GM21576 (cell line): Measurements from ENCODE around the gene BSG.
"Not testable (repeated sequence)": the region's sequence is repeated elsewhere in the genome, so short reads cannot be mapped to it uniquely, and the experiment has no call there.

ENCODE experiments used
- ATAC-seq: cut with Tn5 transposase; IDR thresholded peaks from one replicate; pipeline ENCODE4 v1.9.1; 2021; ENCODE audit warnings: mild to moderate bottlenecking, moderate library complexity; ENCODE audit not compliant: unreplicated experiment

Gene BSG

GRCh38 chr19:602391-603301, 30.2 kb downstream of the BSG start:
- ATAC-seq: no peak

DNA sequence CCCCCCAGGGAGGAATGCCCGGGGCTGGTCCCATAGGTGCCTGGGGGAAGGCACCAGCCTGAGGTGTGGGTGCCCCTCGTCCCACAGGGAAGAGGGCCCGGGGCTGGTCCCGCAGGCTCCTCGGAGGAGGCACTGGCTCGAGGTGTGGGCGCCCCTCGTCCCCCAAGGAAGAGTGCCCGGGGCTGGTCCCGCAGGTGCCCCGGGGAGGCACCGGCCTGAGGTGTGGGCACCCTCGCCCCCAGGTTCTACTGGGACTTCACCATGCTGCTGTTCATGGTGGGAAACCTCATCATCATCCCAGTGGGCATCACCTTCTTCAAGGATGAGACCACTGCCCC, 30.9 kb downstream of the BSG start:
- not testable (repeated sequence) for ATAC-seq

GRCh38 chr19:603779-604178, 31.4 kb downstream of the BSG start:
- ATAC-seq: not testable (repeated sequence)

- ATAC-seq: no peak
These were observed 32.0 kb downstream of the BSG start for GRCh38 chr19:604355-604754.

DNA sequence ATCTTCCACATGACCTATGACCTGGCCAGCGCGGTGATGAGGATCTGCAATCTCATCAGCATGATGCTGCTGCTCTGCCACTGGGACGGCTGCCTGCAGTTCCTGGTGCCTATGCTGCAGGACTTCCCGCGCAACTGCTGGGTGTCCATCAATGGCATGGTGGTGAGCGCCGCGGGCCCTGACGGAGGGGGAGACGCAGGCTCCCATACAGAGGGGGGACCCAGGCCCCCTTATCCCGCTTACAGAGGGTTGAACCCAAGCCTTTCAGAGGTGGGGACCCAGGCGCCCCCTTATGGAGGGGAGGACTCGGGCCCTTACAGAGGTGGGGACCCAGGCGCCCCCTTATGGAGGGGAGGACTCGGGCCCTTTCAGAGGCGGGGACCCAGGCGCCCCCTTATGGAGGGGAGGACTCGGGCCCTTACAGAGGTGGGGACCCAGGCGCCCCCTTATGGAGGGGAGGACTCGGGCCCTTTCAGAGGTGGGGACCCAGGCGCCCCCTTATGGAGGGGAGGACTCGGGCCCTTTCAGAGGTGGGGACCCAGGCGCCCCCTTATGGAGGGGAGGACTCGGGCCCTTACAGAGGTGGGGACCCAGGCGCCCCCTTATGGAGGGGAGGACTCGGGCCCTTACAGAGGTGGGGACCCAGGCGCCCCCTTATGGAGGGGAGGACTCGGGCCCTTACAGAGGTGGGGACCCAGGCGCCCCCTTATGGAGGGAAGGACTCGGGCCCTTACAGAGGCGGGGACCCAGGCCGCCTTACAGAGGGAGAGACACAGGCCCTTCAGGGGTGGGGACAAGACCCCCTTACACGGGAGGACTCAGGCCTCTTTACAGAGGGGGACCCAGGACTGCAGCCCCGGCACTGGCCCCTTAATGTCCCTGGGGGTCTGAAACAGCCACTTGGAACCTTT, 32.9 kb downstream of the BSG start:
- ATAC-seq: not testable (repeated sequence)

- ATAC-seq: no peak
These were observed 35.1 kb downstream of the BSG start for GRCh38 chr19:607301-608154.

- ATAC-seq: no peak
These were observed 36.0 kb downstream of the BSG start for GRCh38 chr19:608155-609003.

GRCh38 chr19:609004-609346, 36.6 kb downstream of the BSG start:
- ATAC-seq: no peak

DNA sequence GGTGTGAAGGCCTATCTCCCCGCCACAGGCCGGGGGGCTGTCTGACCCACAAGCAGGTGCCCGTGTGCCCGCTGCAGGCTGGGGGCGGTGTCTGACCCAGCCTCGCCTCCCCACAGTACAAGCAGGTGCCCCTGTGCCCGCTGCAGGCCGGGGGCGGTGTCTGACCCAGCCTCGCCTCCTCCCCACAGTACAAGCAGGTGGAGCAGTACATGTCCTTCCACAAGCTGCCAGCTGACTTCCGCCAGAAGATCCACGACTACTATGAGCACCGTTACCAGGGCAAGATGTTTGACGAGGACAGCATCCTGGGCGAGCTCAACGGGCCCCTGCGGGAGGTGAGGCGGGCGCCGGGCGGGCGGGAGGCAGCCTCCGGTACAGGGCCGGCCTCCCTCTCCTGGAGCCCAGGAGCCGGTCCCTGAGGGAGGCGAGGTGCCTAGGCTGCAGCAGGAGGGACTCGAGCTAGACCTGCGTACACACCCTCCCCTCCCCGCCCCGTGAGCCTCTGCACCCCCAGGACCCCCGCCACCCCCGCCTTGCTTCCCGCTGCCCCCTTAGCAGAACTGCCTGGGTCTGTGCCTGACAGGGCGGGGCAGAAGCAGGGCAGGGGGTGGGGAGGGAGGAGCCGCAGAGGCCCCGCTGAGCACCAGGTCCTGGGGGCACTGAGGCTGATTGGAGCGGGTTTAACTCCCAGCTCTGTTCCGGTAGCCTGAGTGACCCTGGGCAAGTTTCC, 37.8 kb downstream of the BSG start:
- no peak for ATAC-seq

- no peak for ATAC-seq
These were observed 38.5 kb downstream of the BSG start for GRCh38 chr19:610801-611480.

- ATAC-seq: no peak
These were observed 39.1 kb downstream of the BSG start for GRCh38 chr19:611481-611868.

DNA sequence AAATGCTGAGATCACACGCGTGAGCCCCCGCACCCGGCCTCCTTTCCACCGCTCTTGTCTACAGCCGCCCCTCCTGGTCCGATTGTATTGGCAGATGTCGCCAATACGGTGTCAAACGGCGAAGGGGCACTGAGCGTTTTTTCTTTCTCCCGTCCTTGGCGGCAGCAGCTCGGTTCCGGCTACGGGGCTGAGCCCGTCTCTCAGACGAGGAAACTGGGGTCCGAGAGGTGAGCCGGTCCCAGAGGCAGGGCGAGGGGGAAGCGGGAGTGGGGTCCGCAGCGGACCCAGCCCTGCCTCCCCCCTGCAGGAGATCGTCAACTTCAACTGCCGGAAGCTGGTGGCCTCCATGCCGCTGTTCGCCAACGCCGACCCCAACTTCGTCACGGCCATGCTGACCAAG, 40.5 kb downstream of the BSG start:
- no peak for ATAC-seq

DNA sequence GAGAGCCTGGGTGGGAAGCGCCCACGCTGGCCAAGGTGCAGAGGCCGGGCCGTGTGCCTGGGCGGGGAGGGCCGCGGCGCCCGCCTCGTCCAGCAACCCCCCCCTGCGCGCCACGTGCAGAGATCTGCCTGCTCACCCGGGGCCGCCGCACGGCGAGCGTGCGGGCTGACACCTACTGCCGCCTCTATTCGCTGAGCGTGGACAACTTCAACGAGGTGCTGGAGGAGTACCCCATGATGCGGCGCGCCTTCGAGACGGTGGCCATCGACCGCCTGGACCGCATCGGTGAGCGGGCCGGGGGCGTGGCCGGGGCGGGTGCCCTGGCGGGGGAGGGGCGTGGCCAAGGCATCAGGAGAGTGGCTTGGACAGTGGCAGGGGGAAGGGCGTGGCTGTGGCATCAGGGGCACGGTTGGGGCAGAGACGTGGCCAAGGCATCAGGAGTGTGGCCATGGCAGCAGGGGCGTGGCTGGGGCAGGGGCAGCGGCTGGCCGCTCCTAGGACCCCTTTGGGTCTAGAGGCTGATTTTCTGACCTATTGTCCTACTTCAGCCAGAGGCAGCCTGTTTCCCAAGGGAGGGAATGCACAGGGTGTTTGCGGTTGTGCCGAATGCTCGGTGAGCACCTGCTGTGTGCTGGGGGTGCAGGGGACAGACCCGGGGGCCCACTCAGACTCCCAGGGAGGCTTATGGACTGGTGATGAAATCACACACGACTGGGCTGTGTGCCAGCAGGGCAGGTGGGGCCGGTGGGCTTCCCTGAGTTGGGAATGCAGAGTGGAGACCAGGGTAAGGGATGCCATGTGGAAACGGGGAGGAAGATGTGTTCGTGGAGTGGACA, 41.6 kb downstream of the BSG start:
- no peak for ATAC-seq

DNA sequence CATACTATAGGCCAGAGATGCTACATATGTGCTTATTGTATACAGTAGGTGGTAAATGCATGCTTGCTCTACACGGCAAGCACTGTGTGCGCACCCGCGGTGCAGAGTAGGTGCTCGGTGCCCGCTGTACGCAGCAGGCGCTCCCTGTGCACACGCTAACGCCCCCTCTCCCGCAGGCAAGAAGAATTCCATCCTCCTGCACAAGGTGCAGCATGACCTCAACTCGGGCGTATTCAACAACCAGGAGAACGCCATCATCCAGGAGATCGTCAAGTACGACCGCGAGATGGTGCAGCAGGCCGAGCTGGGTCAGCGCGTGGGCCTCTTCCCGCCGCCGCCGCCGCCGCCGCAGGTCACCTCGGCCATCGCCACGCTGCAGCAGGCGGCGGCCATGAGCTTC, 43.2 kb downstream of the BSG start:
- no peak for ATAC-seq

DNA sequence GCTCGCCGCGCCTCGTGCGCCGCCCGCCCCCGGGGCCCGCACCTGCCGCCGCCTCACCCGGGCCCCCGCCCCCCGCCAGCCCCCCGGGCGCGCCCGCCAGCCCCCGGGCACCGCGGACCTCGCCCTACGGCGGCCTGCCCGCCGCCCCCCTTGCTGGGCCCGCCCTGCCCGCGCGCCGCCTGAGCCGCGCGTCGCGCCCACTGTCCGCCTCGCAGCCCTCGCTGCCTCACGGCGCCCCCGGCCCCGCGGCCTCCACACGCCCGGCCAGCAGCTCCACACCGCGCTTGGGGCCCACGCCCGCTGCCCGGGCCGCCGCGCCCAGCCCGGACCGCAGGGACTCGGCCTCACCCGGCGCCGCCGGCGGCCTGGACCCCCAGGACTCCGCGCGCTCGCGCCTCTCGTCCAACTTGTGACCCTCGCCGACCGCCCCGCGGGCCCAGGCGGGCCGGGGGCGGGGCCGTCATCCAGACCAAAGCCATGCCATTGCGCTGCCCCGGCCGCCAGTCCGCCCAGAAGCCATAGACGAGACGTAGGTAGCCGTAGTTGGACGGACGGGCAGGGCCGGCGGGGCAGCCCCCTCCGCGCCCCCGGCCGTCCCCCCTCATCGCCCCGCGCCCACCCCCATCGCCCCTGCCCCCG, 43.8 kb downstream of the BSG start:
- no peak for ATAC-seq

- no peak for ATAC-seq
These were observed 44.5 kb downstream of the BSG start for GRCh38 chr19:616747-617526.
